HTR-8/SVneo (cell line): ENCODE results near the gene CTXND2.

Source experiments
- DNase-seq: peaks from one replicate; pipeline ENCODE4 v3.0.0; 2011; ENCODE audit warnings: low spot score, mixed read lengths; ENCODE audit not compliant: insufficient read length
- FAIRE-seq: peaks from 2 replicates; lab custom pipeline; 2011; peaks lifted over from hg19 to GRCh38; lab: Jason Lieb, UNC

The CTXND2 gene

DNA sequence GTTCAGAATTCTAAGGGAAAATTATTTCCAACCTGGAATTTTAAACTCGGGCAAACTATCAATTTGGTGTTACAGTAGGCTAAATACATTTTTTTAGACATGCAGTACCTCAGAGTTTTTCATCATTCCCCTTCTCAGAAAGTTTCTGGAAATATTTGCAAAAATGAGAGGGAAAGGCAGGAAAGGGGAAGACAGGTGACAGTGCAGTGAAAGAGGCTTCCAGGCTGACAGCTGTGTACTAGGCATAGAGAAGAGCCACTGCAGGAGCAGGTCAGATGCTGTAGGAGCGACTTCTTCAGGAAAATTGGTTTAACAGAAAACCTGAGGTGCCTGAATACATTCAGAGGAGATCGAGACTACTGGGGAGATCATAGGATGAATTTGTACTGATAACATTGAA lies 67.8 kb downstream of the CTXND2 start:
- FAIRE-seq (no peak), DNase-seq (no peak)

DNA sequence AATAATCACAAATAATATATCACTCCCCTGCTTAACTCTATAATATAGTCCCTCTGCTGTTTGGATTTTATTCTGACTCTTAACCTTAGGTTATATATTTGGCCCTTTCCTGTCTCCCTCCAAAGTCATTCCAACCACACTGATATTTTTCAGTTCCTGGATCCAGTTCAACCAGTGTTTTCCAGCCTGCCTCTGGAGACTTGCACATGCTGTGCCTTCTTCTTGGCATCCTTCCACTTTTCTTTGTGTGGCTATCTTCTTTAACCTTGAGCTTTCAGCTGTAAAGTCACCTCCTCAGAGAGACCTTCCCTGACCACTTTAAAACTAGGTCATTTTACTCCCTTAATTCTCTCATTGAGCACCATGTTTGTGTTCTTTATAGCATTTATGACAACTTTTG lies 68.3 kb downstream of the CTXND2 start:
- FAIRE-seq, result no peak
- DNase-seq, result no peak

GRCh38 chr1:150957666-150958065 lies 70.7 kb downstream of the CTXND2 start:
- FAIRE-seq (no peak), DNase-seq (no peak)

GRCh38 chr1:150960646-150961045 lies 73.7 kb downstream of the CTXND2 start:
- FAIRE-seq (no peak), DNase-seq (no peak)

DNA sequence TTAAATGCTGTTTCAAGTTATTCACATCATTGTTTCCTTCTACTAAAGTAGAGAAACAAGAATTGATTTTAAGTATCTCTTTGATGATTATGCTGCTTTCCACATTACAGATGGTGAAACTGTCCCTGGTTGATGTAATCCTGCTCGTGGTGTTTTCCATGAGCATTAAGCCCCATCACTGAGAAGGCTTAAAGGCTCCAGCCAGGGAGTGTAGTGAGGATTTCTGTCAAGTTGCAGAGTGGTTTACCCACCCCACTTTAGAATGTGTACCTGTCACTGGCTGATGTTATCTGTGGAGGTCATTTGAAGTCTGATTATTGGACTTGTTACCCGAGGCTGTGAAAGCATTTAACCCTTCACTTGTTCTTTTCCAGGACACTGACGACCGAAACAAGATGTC lies 74.8 kb downstream of the CTXND2 start:
- FAIRE-seq, result no peak
- DNase-seq, result no peak
